SW 1271 (cell line): ENCODE results near the gene SAMD4A.
A peak's percentile ranks its signal among the peaks of the same experiment; 100 is the strongest.

Source experiments
- DNase-seq, 2 experiments: peaks; one replicate each; lab custom pipeline; 2025; lab: John Stamatoyannopoulos, UW

The SAMD4A gene

DNA sequence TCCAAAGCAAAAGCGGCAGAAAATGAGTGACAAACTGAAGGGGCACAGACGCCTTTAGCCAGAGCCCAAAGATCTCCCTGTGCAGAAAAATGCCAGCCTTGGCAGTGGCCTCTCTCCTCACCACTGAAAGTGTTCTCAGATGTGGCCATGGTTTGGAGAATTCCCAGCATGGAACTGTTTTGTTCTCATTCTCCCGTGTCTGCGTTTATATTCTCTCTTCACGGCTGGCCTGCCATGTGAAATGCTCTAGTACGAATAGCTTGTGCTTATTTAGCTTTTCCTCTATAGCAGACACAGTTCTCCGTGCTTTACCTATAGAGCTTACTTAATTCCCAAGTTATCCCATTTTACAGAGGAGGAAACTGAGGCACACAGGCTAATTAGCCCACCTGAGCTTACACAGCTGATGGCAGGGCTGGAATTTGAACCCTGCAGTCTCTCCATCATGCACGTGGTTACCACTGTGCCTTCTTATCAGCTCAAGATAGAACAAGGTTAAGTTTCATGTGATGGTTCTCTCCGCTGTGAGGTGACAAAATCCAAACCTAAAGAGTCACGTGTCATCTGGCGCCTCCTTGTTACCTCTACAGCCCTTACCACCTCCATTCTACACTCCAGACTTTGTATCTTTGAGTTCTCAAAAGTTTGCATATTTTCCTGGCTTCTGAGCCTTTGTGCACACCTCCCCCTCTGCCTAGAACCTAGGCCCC is 194.1 kb downstream of the SAMD4A start:
- DNase-seq, result no peak

GRCh38 chr14:54761835-54762234 is 194.9 kb downstream of the SAMD4A start:
- DNase-seq, result no peak

GRCh38 chr14:54762296-54762695 is 195.4 kb downstream of the SAMD4A start:
- DNase-seq, result no peak

DNA sequence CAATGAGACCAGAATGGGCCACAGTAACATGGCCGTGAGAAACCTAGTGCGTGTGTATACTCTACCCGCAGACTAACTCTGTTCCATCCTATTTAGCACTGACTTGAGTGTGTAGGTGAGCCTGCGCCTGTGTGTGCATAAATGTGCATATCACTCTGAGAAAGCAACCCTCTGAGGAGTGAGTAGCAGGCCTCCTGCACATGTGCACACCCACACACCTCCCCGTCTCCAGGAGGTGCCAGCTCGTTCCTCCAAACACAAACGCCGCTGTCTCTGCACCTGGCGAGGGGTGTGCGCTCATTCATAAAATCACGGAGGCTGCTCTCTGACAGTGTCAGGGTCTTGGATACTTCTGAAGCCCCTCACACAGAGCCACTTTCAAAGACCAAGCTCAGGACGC is 196.8 kb downstream of the SAMD4A start:
- no peak for DNase-seq

- DNase-seq, result no peak
These were observed 199.6 kb downstream of the SAMD4A start for GRCh38 chr14:54766276-54767138.

- DNase-seq, result no peak
These were observed 200.2 kb downstream of the SAMD4A start for GRCh38 chr14:54767139-54767431.

DNA sequence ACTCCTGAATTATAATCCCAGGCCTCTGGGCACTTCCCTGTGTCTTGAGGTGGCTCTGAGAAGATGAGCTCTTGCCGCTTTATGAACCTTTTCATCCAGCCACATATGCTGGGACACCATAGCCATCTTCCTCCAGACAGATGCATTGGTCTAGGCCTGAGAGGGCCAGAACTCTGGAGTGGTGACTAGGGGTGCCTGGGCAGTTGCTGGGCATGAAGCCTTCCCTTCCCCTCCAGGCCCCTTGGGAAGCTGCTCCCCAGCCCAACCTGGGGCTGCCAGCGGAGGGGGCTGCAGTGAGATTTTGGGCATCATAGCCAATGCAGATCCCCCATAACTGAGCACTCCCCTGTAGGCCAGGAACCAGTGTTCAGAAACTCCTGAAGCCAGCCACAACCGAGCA is 200.5 kb downstream of the SAMD4A start:
- no peak for DNase-seq

DNA sequence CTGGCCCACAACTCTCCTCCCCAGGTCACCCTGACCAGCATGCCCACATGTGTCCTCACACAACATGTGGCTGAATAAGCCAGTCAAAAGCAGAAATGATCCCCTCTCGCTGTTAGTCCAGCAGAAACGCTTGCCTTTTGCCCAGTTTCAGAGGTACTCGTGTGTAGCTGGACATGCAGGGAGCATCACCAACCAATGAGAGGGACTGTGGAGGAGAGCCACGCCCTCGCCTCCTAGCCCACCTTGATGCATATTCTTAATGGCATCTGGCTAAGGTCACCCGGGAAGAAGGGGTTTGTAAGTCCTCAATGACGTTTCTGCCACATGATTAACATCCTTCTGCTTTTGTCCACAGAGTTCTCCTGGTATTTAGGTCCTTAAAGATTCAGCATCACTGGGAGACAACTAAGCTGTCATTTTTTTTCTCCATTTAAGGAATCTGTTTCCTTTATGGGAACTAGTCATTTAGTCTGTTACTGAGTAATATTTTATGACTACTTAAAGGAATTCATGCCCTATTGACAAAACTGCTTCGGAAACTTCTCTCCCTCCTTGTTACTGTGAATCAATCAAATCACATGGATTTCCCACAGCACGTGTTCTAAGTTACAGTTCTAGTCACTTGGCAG is 201.7 kb downstream of the SAMD4A start:
- no peak for DNase-seq

- DNase-seq, result no peak
These were observed 203.3 kb downstream of the SAMD4A start for GRCh38 chr14:54769951-54770863.

GRCh38 chr14:54771411-54772027 is 204.6 kb downstream of the SAMD4A start:
- no peak for DNase-seq

- DNase-seq, result no peak
These were observed 205.5 kb downstream of the SAMD4A start for GRCh38 chr14:54772451-54772881.

GRCh38 chr14:54773171-54774006 is 206.5 kb downstream of the SAMD4A start:
- DNase-seq, result peak; percentile 99 to 100

GRCh38 chr14:54774824-54775223 is 207.9 kb downstream of the SAMD4A start:
- no peak for DNase-seq

GRCh38 chr14:54775486-54776140 is 208.7 kb downstream of the SAMD4A start:
- no peak for DNase-seq

DNA sequence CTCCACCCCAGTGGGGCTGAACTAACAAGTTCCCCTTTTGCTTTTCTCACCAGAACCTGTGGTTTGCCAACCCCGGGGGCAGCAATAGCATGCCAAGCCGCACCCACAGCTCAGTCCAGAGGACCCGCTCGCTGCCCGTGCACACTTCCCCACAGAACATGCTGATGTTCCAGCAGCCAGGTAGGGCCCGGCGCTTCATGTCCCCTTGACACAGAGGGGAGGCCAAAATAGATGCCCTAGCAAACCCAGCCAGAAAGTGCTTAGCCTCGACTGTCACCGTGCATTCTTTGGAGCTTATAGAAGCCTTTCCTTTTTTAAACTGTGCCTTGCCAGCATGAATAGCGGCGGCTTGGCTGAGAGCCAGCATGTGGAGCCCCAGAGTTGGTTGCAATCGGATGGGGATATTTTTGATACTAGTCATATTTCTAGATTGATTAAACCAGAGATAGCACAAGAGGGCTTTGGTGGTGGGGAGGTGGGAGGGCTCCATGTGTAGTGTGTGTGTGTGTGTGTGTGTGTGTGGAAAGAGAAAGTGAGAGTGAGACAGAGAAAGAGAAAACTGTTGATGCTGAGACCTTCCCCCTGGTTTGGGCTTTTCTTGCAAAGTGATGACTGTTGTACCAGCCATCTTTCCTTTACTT is 209.6 kb downstream of the SAMD4A start:
- no peak for DNase-seq

DNA sequence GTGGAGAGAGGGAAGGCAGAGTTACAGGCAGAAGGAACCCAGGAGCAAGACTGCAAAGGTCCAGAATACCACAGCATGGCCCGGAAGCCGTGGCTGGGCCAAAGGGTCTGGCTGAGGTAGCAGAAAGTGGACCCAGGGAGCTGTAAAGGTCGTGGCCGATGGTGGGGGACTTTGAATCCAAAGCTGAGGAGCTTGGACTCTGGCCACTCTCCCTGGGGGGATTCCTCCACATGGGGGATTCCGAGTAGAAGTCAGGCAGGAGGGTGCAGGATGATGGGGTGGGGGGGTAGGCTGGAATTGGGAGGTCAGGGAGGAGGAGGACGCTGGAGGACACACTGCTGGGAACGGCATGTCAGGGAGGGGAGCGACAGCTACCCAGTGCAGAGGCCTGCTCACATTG is 210.5 kb downstream of the SAMD4A start:
- no peak for DNase-seq

DNA sequence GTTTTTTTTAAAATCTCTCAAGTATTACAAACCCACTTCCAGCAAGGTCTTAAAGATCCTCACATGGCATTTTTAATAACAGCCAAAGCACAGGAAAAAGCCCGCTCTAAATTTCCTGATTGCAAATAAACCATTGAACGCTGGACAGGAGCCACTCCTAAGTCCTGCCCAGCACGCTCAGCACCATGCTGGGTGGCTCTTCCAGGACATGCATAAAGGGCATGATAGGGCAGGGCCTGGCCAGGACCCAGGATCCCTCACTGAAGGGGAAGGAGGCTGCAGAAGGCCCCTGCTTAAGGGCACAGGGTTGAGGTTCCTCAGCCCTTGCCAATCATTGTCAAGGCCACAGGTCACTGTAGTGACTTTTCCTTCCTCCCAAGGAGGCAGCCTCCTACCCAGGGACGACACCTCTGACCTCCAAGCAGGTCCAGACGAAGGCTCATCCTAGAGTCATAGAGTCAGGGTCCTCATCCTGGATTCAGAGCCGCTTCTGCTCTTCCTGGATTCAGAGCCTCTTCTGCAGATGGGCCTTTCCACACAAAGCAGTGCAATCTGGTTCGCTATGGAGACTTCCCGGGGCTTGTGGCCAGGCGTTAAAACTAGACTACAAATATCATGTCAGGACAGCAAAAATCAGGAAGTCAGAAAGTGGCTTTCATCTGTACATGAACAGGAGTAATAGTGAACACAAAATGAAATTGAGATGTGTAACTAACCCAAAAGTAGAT is 211.9 kb downstream of the SAMD4A start:
- DNase-seq, result no peak

DNA sequence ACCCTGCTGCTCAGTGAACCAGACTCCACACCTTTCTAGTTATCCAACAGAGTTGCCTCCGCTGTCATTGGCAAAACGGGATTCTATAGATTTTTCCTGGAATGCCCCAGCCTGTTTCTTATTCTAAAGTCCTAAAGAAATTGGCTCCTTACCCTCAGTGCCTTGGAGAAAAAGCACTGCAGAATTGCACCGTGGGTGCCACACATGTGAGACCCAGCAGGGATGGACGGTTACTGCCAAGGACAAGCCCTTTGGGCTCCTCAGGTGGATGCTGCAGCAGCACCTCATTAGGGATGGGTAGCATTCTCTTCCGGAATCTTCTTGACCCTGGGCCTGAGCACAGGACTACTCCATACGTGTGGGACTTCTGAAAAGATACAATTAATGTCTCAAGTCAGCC is 214.2 kb downstream of the SAMD4A start:
- no peak for DNase-seq
